HepG2 (cell line): ENCODE data around the gene GUCY2D. TPM values are rescaled to one million over a fixed set of nuclear protein-coding genes. Genes with fewer than 3 reads are reported as not detected.

ENCODE experiments used
- ATAC-seq: fragments of 200-7000 bp; cut with Tn5 transposase; 3 replicates; pipeline ENCODE4 v1.9.1; 2020; ENCODE audit warnings: mild to moderate bottlenecking, moderate library complexity
- BruUV-seq: library from RNA; stranded (reverse); fragments of 400-500 nt; replicated peaks from 2 replicates; lab custom pipeline; 2021; lab: Mats Ljungman, UMichigan
- CTCF ChIA-PET: fragments of 300-600 bp; formaldehyde crosslinking; extraction: SDS; loops from one replicate; lab custom pipeline; 2021; ENCODE audit warnings: low total read pairs, inconsistent platforms, low intra/inter-chr PET ratio; lab: Yijun Ruan, JAX
- POLR2A ChIA-PET: fragments of 350-600 bp; sonication (Branson Sonifier 250); formaldehyde crosslinking; loops from one replicate; lab custom pipeline; 2020; ENCODE audit warnings: antibody characterized with exemption, inconsistent platforms; lab: Yijun Ruan, JAX
- DNase-seq: peaks from one replicate; pipeline ENCODE4 v3.0.0-alpha.2; 2015; ENCODE audit warnings: low spot score
- FAIRE-seq: peaks from 3 replicates; lab custom pipeline; 2011; peaks lifted over from hg19 to GRCh38; lab: Jason Lieb, UNC
- H2AFZ ChIP-seq: one replicate; pipeline ENCODE4 v1.6.1; 2011; ENCODE audit warnings: low read length, inconsistent platforms
- H3K27ac ChIP-seq: fragments of 300-600 bp; 3 replicates; pipeline ENCODE4 v1.8.0; 2011; ENCODE audit warnings: mixed run types, mild to moderate bottlenecking, mixed read lengths, low read length, inconsistent platforms; ENCODE audit not compliant: insufficient read depth; ENCODE audit errors: extremely low read length
- H3K27me3 ChIP-seq, 2 experiments: fragments of 200-600 bp in 1 of 2; 2 replicates in 1 of 2; 3 replicates in 1 of 2; pipeline versions ENCODE4 v1.6.0 to v1.8.0; 2011; ENCODE audit warnings: low read length in 2 of 2, mild to moderate bottlenecking in 2 of 2, moderate library complexity in 2 of 2, inconsistent platforms in 1 of 2; ENCODE audit not compliant: insufficient read depth in 2 of 2, control insufficient read depth in 1 of 2
- H3K36me3 ChIP-seq, 2 experiments: fragments of 200-600 bp in 1 of 2; replicated peaks in 1 of 2; 2 replicates in 1 of 2; 3 replicates in 1 of 2; pipeline versions ENCODE4 v1.5.1 to v1.8.0; 2011; ENCODE audit warnings: low read length in 2 of 2, inconsistent platforms in 1 of 2; ENCODE audit not compliant: insufficient read depth in 2 of 2, control insufficient read depth in 1 of 2
- H3K4me1 ChIP-seq: 2 replicates; pipeline ENCODE4 v1.5.1; 2012; ENCODE audit warnings: low read length, inconsistent platforms; ENCODE audit not compliant: insufficient read depth
- H3K4me2 ChIP-seq: 2 replicates; pipeline ENCODE4 v1.6.0; 2011; ENCODE audit warnings: low read depth, low read length, inconsistent platforms
- H3K4me3 ChIP-seq, 3 experiments: fragments of 200-600 bp in 1 of 3; sonication (generic), shearing (Covaris generic) in 1 of 3; replicated peaks in 1 of 3; 2 replicates each; pipeline ENCODE4 v1.5.1; 2011 to 2016; ENCODE audit warnings: low read length in 3 of 3, inconsistent platforms in 2 of 3, low read depth in 2 of 3, mild to moderate bottlenecking in 2 of 3, control low read depth in 1 of 3, mixed read lengths in 1 of 3; ENCODE audit not compliant: insufficient read depth in 1 of 3
- H3K79me2 ChIP-seq: one replicate; pipeline ENCODE4 v1.6.1; 2011; ENCODE audit warnings: low read length, inconsistent platforms; ENCODE audit not compliant: insufficient read depth
- H3K9ac ChIP-seq: 2 replicates; pipeline ENCODE4 v1.6.0; 2011; ENCODE audit warnings: mild to moderate bottlenecking, low read depth, low read length, inconsistent platforms; ENCODE audit not compliant: insufficient read depth
- H3K9me3 ChIP-seq: 2 replicates; pipeline ENCODE4 v1.5.1; 2012; ENCODE audit warnings: mild to moderate bottlenecking, low read length
- H4K20me1 ChIP-seq: 2 replicates; pipeline ENCODE4 v1.6.0; 2011; ENCODE audit warnings: inconsistent platforms, mild to moderate bottlenecking, low read length, moderate library complexity; ENCODE audit not compliant: insufficient read depth
- EED ChIP-seq: sonication (generic); formaldehyde crosslinking; IDR thresholded peaks from 2 replicates; pipeline ENCODE4 v1.5.0; 2020; ENCODE audit warnings: mild to moderate bottlenecking, missing genetic modification reagents
- KLF12 ChIP-seq: sonication (generic); formaldehyde crosslinking; IDR thresholded peaks from 2 replicates; pipeline ENCODE4 v1.4.0; 2020; ENCODE audit warnings: missing genetic modification reagents, borderline replicate concordance
- SALL2 ChIP-seq: sonication (generic); formaldehyde crosslinking; IDR thresholded peaks from 2 replicates; pipeline ENCODE4 v1.8.1; 2023; ENCODE audit warnings: mild to moderate bottlenecking, missing genetic modification reagents, inconsistent platforms
- SMARCE1 ChIP-seq: fragments of 450-650 bp; IDR thresholded peaks from 2 replicates; pipeline ENCODE4 v1.6.1; 2017; ENCODE audit warnings: borderline replicate concordance
- SNAPC2 ChIP-seq: sonication (generic); formaldehyde crosslinking; IDR thresholded peaks from 2 replicates; pipeline ENCODE4 v1.8.1; 2022; ENCODE audit warnings: mild to moderate bottlenecking, missing genetic modification reagents
- SP2 ChIP-seq: sonication (generic); formaldehyde crosslinking; IDR thresholded peaks from 2 replicates; pipeline ENCODE4 v1.5.1; 2020; ENCODE audit warnings: mild to moderate bottlenecking, missing genetic modification reagents
- ZBTB42 ChIP-seq: sonication (generic); formaldehyde crosslinking; IDR thresholded peaks from 2 replicates; pipeline ENCODE4 v1.5.0; 2020; ENCODE audit warnings: mild to moderate bottlenecking, missing genetic modification reagents
- ZFP36L2 ChIP-seq: sonication (generic); formaldehyde crosslinking; IDR thresholded peaks from 2 replicates; pipeline ENCODE4 v1.4.0; 2020; ENCODE audit warnings: missing genetic modification reagents
- ZNF121 ChIP-seq: sonication (generic); formaldehyde crosslinking; IDR thresholded peaks from 2 replicates; pipeline ENCODE4 v1.5.0; 2020; ENCODE audit warnings: mild to moderate bottlenecking, missing genetic modification reagents
- ZNF30 ChIP-seq: sonication (generic); formaldehyde crosslinking; IDR thresholded peaks from 2 replicates; pipeline ENCODE4 v1.5.0; 2020; ENCODE audit warnings: mild to moderate bottlenecking, missing genetic modification reagents
- ZNF772 ChIP-seq: sonication (generic); formaldehyde crosslinking; IDR thresholded peaks from 2 replicates; pipeline ENCODE4 v1.5.0; 2020; ENCODE audit warnings: mild to moderate bottlenecking, missing genetic modification reagents
- ZNF816 ChIP-seq: sonication (generic); formaldehyde crosslinking; IDR thresholded peaks from 2 replicates; pipeline ENCODE4 v1.8.0; 2022; ENCODE audit warnings: missing genetic modification reagents, mild to moderate bottlenecking, borderline replicate concordance
- WGBS: methylation state at CpG from one replicate; pipeline ENCODE4 v1.1.6; 2017; ENCODE audit warnings: low lambda C conversion rate; 5-methylcytosine and 5-hydroxymethylcytosine counted together
- in situ Hi-C: cut with HindIII; loops from 2 replicates; pipeline ENCODE4 v1.10.0; 2017; ENCODE audit warnings: low pct_unique_long_range_greater_than_20kb; ENCODE audit not compliant: extremely low pct_ligation_motif_present
- intact Hi-C: fragments of 100-400 bp; cut with micrococcal nuclease; formaldehyde crosslinking; loops from one replicate; pipeline ENCODE4 v1.10.0; 2022; ENCODE audit not compliant: unreplicated experiment
- polyA plus RNA-seq, 8 experiments: library from polyadenylated mRNA; depleted of rRNA in 3 of 8; stranded (reverse) in 7 of 8; unstranded in 1 of 8; fragments of >200 nt; fragmentation: Illumina TruSeq in 4 of 8; extraction: Trizol in 4 of 8; gene quantifications; 2 replicates each; pipeline versions ENCODE4 v1.2.1 to v1.2.3, GENCODE V29; 2011 to 2016; ENCODE audit warnings: low read depth in 4 of 8, missing spikeins in 1 of 8, mixed read lengths in 1 of 8; ENCODE audit not compliant: insufficient read depth in 1 of 8
- total RNA-seq, 5 experiments: library from RNA; depleted of rRNA; stranded (reverse); fragments of >200 nt; fragmentation: Illumina TruSeq; extraction: Trizol; gene quantifications; 2 replicates each; pipeline ENCODE4 v1.2.3, GENCODE V29; 2016; ENCODE audit warnings: low read depth in 1 of 5
- TF ChIP-seq, protein P1 (sequence below): sonication (generic); formaldehyde crosslinking; conservative IDR thresholded peaks from 2 replicates; pipeline ENCODE4 v1.4.0; 2020; ENCODE audit warnings: missing genetic modification reagents
- TF ChIP-seq, protein P2 (sequence below): fragments of 450-650 bp; IDR thresholded peaks from 2 replicates; pipeline ENCODE4 v1.6.1; 2016
- TF ChIP-seq, protein P3 (sequence below): sonication (generic); formaldehyde crosslinking; IDR thresholded peaks from 2 replicates; pipeline ENCODE4 v1.4.0; 2020; ENCODE audit warnings: mild to moderate bottlenecking, missing genetic modification reagents
- TF ChIP-seq, protein P4 (sequence below): sonication (generic); formaldehyde crosslinking; IDR thresholded peaks from 2 replicates; pipeline ENCODE4 v1.4.0; 2020; ENCODE audit warnings: missing genetic modification reagents
- TF ChIP-seq, protein P5 (sequence below): sonication (generic); formaldehyde crosslinking; IDR thresholded peaks from 2 replicates; pipeline ENCODE4 v1.8.0; 2022; ENCODE audit warnings: mild to moderate bottlenecking, missing genetic modification reagents, borderline replicate concordance

The GUCY2D gene
- total and polyA plus RNA-seq, 2 of the 13 experiments (the other 11 are each of a cell fraction or from before 2014, with no cell fraction given) = not detected

DNA sequence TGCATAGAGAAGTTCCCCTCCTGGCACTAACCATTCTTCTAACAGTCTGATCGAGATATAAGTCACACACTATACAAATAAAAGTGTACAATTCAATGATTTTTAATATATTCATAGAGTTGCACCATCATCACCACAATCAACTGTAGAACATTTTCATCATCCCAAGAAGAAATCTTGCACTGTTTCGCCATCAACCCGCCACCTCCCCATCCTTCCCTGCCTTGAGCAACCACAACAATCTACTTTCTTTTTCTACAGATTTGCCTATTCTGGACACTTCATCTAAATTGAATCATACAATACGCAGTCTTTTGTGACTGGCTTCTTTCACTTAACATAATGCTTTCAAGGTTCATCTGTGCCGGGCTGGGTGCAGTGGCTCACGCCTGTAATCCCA is 33.0 kb upstream of the GUCY2D start (continued):
- TF ChIP-seq ZBTB42 (CRISPR knock-in tag) = no peak
- TF ChIP-seq SALL2 (CRISPR knock-in tag) = no peak
- no peak for TF ChIP-seq SMARCE1

DNA sequence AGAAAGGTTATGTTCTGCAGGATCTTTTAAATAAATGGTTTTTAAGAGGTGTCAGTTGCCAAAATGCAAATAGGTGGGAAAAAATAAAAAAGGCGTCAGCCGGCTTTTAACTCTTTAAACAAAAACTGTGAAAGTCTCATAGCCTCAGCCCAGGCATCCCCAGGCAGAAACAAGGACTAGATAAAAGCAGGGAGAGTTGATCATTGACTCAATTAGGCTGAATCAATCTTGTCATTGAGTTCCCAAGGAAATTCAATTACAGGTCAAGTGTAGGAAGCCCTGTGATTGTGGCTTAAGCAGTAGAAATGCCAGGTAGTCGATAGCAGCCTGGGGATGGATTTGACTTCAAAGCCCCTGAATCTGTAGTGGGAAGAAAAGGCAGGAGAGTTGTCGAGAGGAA is 30.8 kb upstream of the GUCY2D start:
- intact Hi-C loops = no loop called here
- Histone ChIP-seq H3K4me3 (no peak overlapping the region), H3K4me2 (no peak overlapping the region), H3K27me3 (peaks cover 0 to 10% of the 10 kb centered on the region in 2 experiments; a peak in 2 of 5 replicates), H3K4me1 (peaks cover 4% of the 10 kb centered on the region), H3K9ac (no peak overlapping the region), H3K79me2 (no peaks in the 10 kb centered on the region), H2AFZ (no peak overlapping the region), H4K20me1 (no peaks in the 10 kb centered on the region), H3K9me3 (peaks cover 18% of the 10 kb centered on the region), H3K36me3 (no peaks in the 10 kb centered on the region), H3K27ac (no peak overlapping the region)
- no TSS peak for BruUV-seq
- 26% methylated on average over 4 of the region's 4 CpGs for WGBS
- no peak for ATAC-seq
- DNase-seq = no peak
- ChIA-PET POLR2A (no interaction called here), CTCF (interaction anchor here (0.6 kb wide), 1 partner anchor 99 kb away, joined by 3 read pairs; no protein-coding TSS in a partner anchor)
- FAIRE-seq = no peak
- in situ Hi-C loops = no loop called here
- no peak for TF ChIP-seq ZNF30 (CRISPR knock-in tag)
- TF ChIP-seq ZFP36L2 = no peak
- TF ChIP-seq, protein P1, sequence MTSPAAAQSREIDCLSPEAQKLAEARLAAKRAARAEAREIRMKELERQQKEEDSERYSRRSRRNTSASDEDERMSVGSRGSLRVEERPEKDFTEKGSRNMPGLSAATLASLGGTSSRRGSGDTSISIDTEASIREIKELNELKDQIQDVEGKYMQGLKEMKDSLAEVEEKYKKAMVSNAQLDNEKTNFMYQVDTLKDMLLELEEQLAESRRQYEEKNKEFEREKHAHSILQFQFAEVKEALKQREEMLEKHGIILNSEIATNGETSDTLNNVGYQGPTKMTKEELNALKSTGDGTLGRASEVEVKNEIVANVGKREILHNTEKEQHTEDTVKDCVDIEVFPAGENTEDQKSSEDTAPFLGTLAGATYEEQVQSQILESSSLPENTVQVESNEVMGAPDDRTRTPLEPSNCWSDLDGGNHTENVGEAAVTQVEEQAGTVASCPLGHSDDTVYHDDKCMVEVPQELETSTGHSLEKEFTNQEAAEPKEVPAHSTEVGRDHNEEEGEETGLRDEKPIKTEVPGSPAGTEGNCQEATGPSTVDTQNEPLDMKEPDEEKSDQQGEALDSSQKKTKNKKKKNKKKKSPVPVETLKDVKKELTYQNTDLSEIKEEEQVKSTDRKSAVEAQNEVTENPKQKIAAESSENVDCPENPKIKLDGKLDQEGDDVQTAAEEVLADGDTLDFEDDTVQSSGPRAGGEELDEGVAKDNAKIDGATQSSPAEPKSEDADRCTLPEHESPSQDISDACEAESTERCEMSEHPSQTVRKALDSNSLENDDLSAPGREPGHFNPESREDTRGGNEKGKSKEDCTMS = no peak
- TF ChIP-seq SNAPC2 = no peak
- TF ChIP-seq, protein P2, sequence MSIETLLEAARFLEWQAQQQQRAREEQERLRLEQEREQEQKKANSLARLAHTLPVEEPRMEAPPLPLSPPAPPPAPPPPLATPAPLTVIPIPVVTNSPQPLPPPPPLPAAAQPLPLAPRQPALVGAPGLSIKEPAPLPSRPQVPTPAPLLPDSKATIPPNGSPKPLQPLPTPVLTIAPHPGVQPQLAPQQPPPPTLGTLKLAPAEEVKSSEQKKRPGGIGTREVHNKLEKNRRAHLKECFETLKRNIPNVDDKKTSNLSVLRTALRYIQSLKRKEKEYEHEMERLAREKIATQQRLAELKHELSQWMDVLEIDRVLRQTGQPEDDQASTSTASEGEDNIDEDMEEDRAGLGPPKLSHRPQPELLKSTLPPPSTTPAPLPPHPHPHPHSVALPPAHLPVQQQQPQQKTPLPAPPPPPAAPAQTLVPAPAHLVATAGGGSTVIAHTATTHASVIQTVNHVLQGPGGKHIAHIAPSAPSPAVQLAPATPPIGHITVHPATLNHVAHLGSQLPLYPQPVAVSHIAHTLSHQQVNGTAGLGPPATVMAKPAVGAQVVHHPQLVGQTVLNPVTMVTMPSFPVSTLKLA = no peak
- TF ChIP-seq KLF12 (CRISPR knock-in tag) = no peak
- TF ChIP-seq, protein P3, sequence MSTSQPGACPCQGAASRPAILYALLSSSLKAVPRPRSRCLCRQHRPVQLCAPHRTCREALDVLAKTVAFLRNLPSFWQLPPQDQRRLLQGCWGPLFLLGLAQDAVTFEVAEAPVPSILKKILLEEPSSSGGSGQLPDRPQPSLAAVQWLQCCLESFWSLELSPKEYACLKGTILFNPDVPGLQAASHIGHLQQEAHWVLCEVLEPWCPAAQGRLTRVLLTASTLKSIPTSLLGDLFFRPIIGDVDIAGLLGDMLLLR (CRISPR knock-in tag) = no peak
- TF ChIP-seq ZNF121 (CRISPR knock-in tag) = no peak
- no peak for TF ChIP-seq EED (CRISPR knock-in tag)
- TF ChIP-seq, protein P4, sequence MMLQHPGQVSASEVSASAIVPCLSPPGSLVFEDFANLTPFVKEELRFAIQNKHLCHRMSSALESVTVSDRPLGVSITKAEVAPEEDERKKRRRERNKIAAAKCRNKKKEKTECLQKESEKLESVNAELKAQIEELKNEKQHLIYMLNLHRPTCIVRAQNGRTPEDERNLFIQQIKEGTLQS (CRISPR knock-in tag) = no peak
- no peak for TF ChIP-seq ZNF772 (CRISPR knock-in tag)
- TF ChIP-seq, protein P5, sequence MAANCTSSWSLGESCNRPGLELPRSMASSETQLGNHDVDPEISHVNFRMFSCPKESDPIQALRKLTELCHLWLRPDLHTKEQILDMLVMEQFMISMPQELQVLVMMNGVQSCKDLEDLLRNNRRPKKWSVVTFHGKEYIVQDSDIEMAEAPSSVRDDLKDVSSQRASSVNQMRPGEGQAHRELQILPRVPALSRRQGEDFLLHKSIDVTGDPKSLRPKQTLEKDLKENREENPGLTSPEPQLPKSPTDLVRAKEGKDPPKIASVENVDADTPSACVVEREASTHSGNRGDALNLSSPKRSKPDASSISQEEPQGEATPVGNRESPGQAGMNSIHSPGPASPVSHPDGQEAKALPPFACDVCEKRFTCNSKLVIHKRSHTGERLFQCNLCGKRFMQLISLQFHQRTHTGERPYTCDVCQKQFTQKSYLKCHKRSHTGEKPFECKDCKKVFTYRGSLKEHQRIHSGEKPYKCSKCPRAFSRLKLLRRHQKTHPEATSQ = no peak
- no peak for TF ChIP-seq ZNF816 (CRISPR knock-in tag)
- no peak for TF ChIP-seq SP2 (CRISPR knock-in tag)
